GM08714 (cell line): ENCODE results near the gene SLC4A5.
"Not testable (repeated sequence)": the region's sequence is repeated elsewhere in the genome, so short reads cannot be mapped to it uniquely, and the experiment has no call there.

Source experiments
- H3K4me3 ChIP-seq: fragments of 200-500 bp; sonication (Bioruptor generic); 2 replicates; pipeline ENCODE4 v1.5.1; 2014; ENCODE audit warnings: mild to moderate bottlenecking, low read length, inconsistent platforms
- ZNF274 ChIP-seq: IDR thresholded peaks from 2 replicates; pipeline ENCODE4 v1.6.1; 2012; ENCODE audit warnings: mild to moderate bottlenecking, low read depth, low read length

The SLC4A5 gene

GRCh38 chr2:74228772-74229171, 114.4 kb downstream of the SLC4A5 start:
- no peak for TF ChIP-seq ZNF274
- no peak overlapping the region for H3K4me3 ChIP-seq

GRCh38 chr2:74227646-74228045, 115.6 kb downstream of the SLC4A5 start:
- H3K4me3 ChIP-seq: no peak overlapping the region
- no peak for TF ChIP-seq ZNF274

DNA sequence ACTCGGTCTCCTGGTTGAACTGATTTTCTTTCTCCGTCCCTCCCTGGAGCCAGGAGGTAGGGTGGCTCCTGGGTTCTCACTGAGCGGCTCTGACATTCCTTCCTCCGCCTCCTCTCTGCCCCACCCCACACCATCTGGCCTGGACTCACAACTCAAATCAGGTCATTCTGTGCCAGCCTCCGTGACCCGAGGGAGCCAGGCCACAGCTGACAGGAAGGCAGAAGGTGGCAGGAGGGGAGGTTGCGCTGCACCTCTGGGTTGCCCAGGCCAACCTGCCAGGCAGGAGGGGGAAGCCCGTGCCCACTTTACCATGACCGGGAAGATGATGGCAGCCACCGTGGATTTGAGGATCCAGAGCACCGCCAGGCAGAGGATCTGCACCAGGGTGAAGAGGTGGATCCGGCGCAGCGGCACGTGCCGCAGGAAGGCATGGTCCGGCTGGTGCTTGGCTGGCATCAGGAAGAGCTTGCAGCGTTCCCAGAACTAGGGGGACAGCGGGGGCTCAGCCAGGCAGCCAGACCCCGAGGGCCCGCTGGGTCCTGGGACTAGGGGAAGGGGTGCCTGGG, 116.5 kb downstream of the SLC4A5 start:
- TF ChIP-seq ZNF274: no peak
- no peak overlapping the region for H3K4me3 ChIP-seq

GRCh38 chr2:74225698-74226459, 117.3 kb downstream of the SLC4A5 start:
- H3K4me3 ChIP-seq: no peak overlapping the region
- no peak for TF ChIP-seq ZNF274

DNA sequence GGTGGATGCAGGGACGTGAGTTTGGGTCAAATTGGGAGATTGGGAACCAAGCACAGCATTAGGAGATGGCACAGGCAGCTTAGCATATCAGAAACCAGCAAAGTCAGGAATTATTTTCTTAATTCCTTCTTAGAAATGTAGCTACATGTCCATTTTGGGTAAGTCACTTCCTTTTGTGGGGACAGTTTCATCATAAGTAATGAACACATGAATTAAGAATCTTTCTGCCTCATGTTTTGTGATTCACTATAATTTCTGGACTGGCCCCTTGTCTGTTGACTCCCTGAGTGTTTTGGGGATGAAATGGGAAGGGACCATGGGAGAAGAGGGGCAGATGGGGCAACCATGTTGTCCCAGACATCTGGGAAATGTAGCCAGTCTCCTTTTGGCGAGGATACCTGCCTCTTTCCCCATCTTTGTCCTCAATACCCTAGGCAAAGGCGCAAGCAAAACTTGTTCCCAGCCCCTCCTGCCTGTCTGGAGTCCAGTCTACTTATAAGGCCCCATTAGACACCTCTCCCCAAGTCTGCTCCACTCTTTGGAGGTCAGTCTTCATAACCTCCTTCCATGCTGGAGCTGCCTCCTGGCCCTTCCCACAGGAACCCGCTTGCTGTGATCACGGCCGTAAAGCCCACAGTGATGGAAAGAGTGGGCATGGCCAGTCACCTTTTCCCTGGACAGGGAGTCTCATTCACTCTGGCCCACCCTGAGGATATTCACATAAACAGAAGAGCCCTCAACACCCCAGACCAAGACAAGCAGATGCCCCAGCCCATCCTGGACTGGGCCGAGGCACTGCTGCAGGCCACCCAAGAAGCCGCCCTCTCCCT, 119.1 kb downstream of the SLC4A5 start:
- no peak for TF ChIP-seq ZNF274
- no peak overlapping the region for H3K4me3 ChIP-seq

GRCh38 chr2:74222300-74222650, 120.9 kb downstream of the SLC4A5 start:
- no peak for TF ChIP-seq ZNF274
- no peak overlapping the region for H3K4me3 ChIP-seq

GRCh38 chr2:74221604-74222299, 121.5 kb downstream of the SLC4A5 start:
- no peak for TF ChIP-seq ZNF274
- H3K4me3 ChIP-seq: no peak overlapping the region

DNA sequence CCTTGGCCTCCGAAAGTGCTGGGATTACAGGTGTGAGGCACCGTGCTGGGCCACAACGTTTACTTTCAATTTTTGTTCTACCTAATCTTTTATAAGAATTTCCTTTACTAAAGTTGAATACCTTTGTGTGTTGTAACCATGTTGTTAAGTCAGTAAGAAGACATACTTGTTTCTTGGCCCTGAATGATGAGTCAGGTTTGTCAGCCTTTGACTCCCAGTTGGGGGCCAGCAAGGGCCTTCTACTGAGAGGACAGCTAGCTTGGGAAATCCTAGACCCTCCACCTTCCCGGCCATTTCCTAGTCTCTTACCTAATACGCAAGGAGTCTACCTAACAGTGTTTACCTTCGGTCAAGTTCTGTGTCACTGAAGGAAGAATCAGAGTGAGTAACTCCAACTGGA, 122.1 kb downstream of the SLC4A5 start:
- H3K4me3 ChIP-seq: no peak overlapping the region
- TF ChIP-seq ZNF274: no peak

- TF ChIP-seq ZNF274: no peak
- H3K4me3 ChIP-seq: no peak overlapping the region
These were observed 123.2 kb downstream of the SLC4A5 start for GRCh38 chr2:74219846-74220486.

DNA sequence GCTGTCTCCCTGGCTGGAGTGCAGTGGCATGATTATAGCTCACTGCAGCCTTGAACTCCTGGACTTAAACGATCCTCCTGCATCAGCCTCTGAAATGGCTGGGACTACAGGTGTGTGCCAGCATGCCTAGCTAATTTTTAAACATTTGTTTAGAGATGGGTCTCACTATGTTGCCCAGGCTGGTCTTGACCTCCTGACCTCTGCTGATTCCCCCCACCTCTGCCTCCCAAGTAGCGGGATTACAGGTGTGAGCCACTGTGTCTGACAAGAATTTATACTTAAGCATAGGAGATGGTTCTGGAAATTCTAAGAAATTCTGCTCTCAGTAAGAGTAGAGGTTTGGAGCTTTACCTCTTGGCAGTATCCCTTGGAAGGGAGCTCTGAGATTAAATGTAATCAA, 126.6 kb downstream of the SLC4A5 start:
- no peak for TF ChIP-seq ZNF274
- H3K4me3 ChIP-seq: no peak overlapping the region

- H3K4me3 ChIP-seq: not testable (repeated sequence)
These were observed 127.4 kb downstream of the SLC4A5 start for GRCh38 chr2:74215771-74216170.

GRCh38 chr2:74212702-74213410, 130.4 kb downstream of the SLC4A5 start:
- TF ChIP-seq ZNF274: no peak
- no peak overlapping the region for H3K4me3 ChIP-seq

DNA sequence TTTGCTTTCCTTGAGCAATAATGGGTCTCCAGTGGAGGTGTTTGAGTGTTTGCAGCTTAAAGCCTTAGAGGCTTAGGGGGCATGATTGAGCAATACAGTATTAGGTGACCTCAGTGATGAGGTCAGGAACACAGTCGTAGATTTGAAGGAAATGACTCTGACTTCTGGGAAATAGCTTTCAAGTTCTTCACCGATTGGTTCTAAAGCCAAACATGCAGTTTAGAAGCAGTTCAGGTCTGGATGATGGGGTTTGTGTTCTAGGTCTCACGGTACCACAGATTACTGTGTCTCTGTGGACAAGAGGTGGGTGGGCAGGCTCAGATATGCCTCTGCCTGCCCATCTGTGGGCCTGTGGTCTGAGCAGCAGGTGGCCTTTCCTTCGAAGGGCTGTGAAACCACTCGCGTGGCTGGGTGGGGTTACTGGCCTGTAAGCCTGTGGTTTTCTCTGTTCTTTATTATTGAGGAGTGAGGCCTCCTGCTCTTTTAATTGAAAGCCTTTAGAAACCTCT, 137.0 kb downstream of the SLC4A5 start:
- no peak overlapping the region for H3K4me3 ChIP-seq
- TF ChIP-seq ZNF274: no peak
